GM18499 (cell line): ENCODE results near the gene ADGRF3.
"Not testable (repeated sequence)": the region's sequence is repeated elsewhere in the genome, so short reads cannot be mapped to it uniquely, and the experiment has no call there.

Experiments
- ATAC-seq: cut with Tn5 transposase; IDR thresholded peaks from one replicate; pipeline ENCODE4 v1.9.1; 2021; ENCODE audit warnings: moderate number of reproducible peaks; ENCODE audit not compliant: insufficient read depth, unreplicated experiment

Gene ADGRF3, protein sequence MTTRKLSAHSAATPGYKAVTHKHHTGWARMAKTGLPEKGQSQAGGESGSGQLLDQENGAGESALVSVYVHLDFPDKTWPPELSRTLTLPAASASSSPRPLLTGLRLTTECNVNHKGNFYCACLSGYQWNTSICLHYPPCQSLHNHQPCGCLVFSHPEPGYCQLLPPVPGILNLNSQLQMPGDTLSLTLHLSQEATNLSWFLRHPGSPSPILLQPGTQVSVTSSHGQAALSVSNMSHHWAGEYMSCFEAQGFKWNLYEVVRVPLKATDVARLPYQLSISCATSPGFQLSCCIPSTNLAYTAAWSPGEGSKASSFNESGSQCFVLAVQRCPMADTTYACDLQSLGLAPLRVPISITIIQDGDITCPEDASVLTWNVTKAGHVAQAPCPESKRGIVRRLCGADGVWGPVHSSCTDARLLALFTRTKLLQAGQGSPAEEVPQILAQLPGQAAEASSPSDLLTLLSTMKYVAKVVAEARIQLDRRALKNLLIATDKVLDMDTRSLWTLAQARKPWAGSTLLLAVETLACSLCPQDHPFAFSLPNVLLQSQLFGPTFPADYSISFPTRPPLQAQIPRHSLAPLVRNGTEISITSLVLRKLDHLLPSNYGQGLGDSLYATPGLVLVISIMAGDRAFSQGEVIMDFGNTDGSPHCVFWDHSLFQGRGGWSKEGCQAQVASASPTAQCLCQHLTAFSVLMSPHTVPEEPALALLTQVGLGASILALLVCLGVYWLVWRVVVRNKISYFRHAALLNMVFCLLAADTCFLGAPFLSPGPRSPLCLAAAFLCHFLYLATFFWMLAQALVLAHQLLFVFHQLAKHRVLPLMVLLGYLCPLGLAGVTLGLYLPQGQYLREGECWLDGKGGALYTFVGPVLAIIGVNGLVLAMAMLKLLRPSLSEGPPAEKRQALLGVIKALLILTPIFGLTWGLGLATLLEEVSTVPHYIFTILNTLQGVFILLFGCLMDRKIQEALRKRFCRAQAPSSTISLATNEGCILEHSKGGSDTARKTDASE

DNA sequence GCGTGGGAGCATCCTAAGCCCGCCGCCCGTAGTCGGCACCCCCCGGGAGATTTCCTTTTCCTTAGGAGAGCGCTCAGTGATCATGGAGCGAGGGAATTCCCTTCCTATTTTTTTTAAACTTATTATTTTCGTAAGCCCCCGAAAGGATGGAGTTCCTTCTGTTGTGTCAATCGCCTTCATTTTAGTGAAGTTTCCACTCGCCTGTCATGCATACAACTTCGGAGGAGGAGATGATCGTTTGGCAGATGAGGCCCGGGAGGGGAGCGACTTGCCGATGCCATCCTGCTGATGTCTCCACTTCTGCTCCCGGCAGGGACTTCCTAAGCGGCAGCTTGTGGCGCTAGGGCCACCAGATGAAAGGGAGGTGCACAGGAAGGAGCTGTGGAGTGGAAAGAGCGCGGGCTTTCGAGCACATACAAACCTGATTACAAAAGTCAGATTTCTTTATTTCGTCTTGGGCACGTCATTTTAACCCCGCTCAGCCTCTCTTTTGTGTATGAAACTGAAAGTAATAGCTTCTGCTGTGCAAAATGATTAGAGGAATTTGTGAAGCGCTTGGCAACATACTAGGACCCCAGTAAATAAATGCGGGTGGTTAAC lies at the start of gene ADGRF3:
ADGRF3 (minus strand) TSS at position 336 of the 600 bp plus-strand sequence. CDS start 555 bp downstream, outside the sequence.
- ATAC-seq: no peak

DNA sequence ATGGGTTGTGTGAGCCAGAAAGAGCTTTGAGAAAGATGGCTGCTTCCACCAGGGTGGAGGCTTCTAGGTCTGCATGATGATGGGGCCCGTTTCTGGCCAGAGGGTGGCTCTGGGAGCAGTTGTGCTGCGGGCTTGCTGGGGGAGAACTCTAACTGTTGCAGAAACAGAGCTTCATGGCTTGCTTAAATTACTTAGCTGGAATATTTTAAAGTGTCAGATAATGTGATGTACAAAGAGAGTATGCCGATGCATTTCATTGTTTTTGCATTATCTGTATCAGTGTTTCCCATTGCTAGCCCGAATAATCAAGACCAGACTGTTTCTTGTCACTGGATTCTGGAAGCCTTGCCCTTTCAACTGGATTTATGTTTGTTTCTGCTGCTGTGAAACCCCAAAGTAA lies 48.8 kb upstream of the ADGRF3 start:
- no peak for ATAC-seq

DNA sequence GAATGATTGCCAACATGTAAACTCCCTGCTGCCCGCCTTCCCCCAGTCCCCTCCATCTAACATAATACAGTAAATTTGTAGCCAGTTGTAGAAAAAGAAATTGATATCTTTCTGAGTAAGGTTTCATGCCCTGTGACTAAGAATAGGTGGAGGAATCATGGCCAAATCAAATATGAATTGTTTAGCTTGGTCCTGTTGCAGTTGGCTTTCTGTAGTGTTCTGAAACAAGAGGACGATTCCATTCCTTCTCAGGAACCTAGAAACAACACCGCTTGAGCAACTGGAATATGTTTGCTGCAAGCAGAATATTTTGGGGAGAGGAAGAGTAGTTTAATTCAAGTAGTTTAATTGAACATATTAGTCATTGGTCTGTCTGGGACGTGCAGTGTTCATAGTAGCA lies 48.1 kb upstream of the ADGRF3 start:
- no peak for ATAC-seq

DNA sequence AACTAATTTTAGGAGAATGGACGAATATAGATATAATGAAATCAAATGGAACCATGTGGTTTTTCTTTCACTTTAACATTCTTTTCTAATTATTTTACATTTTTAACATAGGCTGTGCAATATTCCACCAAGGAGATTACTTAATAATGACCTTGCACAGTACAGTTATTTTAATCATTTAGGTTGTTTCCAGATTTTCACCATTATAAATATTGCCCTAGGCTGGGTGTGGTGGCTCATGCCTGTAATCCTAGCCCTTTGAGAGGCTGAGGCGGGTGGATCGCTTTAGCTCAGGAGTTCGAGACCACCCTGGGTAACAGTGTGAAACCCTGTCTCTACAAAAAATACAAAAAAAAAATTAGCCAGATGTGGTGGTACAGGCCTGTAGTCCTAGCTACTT lies 40.6 kb upstream of the ADGRF3 start:
- ATAC-seq: no peak

DNA sequence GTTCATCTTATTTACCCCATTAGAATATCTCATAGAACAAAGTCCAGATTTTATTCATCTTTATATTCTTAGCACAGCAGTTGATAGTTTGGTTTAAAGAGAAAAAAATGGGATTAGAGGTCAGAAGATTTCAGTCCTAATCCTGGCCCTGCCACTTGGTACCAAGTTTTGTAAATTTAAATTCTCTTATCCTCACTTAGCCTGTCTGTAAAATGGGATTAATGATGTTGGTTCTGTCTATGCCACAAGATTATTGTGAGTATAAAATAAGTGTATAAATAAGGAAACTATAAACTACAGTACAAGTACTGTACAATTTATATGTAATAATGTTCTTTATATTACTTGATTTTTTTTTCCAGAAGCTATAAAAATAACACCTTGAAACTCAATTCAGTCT lies 38.0 kb upstream of the ADGRF3 start:
- ATAC-seq: no peak

DNA sequence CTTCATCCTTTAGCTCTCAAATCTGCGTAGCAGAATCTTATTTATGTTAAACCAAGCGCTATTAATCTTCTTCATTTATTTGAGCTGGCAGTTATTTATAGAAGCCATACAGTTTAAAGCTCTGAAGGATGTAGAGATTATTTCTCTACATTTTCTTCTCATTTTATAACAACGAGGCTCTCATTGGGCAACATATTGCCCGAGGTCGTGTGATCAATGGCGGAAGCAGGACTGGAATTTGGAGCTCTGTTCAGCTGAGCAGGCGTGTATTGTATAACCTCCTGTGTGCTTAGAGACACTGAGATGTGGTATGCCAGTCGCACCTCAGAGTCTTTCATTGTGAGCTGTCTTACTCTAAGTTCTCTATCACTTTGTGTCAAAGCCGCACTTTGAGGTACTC lies 37.6 kb upstream of the ADGRF3 start:
- ATAC-seq: no peak

DNA sequence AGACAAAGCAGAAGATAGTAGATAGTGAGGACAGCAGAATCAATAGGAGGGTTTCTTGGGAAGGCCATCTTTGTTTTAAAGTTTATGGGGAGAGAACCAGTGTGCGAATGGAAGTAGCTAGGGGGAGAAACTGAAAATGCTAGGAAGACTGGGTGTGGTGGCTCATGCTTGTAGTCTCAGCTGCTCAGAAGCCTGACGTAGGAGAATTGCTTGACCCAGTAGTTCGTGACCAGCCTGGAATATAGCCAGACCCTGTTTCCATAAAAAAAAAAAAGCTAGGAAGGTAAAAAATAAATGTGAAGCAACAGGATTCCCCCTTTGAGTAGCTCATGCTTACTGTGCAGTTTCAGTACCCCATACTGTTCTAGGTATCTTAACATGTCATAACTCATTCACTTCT lies 36.0 kb upstream of the ADGRF3 start:
- no peak for ATAC-seq

DNA sequence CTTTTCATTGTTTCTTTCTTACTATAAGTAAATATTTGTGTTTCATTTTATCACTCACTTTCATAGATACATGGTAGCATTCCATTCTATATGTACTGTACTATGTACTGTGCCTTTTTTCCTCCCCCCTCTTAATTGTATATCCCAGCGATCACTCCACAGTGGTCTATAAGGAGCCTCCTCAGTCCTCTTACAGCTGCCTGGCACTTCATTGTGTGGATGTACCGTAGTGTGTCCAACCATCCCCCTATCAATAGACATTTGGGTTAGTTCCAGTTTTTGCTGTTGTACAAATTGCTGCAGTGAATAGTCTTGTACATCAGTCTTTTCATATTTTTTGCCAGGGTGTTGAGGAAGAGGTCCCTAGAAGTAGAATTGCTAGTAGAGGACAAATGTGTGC lies 33.7 kb upstream of the ADGRF3 start:
- no peak for ATAC-seq

DNA sequence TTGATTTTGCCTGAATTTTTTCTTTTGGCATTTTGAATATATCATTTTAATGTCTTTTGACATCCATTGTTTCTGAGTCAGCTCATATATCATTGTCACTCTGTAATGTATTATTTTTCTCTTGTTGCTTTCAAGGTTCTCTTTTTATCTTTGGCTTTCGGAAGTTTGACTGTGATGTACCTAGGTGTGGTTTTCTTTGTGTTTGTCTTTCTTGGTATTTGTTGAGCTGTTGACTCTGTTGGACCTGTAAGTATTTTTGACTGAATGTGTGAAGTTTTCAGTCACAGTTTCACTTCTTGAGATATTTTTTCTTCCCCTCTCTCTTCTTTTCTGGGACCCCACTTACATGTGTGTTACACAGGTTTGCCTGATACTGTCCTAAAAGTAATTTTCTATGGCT lies 30.2 kb upstream of the ADGRF3 start:
- no peak for ATAC-seq

DNA sequence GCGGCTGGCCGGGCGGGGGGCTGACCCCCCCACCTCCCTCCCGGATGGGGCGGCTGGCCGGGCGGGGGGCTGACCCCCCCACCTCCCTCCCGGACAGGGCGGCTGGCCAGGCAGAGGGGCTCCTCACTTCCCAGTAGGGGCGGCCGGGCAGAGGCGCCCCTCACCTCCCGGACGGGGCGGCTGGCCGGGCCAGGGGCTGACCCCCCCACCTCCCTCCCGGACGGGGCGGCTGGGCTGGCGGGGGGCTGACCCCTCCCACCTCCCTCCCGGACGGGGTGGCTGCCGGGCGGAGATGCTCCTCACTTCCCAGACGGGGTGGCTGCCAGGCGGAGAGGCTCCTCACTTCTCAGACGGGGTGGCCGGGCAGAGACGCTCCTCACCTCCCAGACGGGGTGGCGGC lies 24.3 kb upstream of the ADGRF3 start:
- not testable (repeated sequence) for ATAC-seq

DNA sequence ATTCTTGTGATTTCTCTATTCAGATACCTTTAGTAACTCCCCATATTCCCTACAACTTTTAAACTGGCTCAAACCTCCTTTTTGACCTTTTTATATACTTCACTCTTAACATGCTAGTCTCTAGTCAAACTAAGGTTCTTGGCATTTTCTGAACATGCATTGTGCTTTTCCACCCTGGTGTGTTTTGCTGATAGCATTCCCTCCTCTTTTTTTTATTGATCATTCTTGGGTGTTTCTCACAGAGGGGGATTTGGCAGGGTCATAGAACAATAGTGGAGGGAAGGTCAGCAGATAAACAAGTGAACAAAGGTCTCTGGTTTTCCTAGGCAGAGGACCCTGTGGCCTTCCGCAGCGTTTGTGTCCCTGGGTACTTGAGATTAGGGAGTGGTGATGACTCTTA lies 23.1 kb upstream of the ADGRF3 start:
- ATAC-seq: not testable (repeated sequence)

DNA sequence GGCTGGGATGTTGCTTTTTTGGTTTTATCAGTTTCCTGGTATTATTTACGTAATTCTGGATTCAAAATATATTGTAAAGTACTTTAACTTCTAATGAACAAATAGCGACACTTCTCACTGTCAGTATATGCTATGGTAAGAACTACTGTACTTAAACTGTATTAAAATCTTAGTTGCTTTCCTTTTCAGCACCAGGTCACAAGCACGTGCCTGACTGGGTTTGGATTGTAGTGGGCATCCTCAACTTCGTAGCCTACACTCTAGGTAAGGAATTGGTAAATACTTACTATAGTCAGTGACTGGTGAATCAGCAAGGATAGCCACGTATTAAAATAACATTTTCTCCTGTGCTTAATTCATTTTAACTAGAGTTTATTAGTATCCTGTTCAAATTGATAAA lies 20.4 kb upstream of the ADGRF3 start:
- ATAC-seq: no peak

DNA sequence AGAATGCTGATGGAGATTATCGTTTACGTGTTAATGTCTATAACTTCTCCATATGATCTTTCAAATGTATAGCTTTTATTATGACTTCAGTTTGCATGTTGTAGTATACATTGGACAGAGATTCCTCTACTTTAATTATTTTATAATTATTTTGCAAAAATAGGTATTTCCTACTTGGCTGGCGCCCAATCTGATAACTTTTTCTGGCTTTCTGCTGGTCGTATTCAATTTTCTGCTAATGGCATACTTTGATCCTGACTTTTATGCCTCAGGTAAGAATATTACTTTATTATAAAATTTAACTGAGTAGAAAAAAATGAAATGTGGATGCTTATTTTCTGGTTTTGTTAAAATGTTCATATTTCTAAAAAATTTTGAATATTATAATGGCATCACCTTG lies 18.1 kb upstream of the ADGRF3 start:
- no peak for ATAC-seq

DNA sequence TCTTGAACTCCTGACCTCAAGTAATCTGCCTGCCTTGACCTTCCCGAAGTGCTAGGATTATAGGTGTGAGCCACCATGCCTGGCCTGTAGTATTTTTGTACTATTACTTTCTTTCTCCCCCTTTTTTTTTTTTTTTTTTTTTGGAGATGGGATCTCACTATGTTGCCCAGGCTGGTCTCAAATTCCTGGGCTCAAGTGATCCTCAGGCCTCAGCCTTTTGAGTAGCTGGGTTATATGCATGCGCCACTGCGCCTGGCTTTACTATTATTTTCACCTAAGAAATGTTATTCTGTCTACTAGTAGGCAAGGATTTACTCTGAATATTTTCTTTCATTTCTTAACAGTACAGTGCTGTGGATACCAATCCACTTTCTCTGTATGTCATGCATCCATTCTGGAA lies 17.4 kb upstream of the ADGRF3 start:
- ATAC-seq: no peak

DNA sequence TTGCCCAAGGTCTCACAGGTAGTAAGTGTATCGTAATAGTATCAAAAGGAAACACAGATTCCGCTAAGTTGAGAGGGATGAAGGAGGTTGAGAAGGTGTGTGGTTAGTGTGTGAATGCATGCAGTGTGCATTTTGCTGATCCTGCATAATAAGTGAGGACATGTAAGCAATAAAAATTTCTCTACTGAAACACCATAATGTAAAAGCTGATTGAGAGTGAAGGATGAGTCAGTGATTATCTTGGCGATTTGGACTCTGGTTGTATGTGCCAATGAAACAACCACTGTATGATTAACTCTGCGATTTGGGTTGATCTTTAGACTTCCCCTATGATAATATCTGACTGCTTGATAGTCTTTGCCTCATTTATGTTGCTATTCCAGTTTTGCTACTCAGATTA lies 16.7 kb upstream of the ADGRF3 start:
- no peak for ATAC-seq

DNA sequence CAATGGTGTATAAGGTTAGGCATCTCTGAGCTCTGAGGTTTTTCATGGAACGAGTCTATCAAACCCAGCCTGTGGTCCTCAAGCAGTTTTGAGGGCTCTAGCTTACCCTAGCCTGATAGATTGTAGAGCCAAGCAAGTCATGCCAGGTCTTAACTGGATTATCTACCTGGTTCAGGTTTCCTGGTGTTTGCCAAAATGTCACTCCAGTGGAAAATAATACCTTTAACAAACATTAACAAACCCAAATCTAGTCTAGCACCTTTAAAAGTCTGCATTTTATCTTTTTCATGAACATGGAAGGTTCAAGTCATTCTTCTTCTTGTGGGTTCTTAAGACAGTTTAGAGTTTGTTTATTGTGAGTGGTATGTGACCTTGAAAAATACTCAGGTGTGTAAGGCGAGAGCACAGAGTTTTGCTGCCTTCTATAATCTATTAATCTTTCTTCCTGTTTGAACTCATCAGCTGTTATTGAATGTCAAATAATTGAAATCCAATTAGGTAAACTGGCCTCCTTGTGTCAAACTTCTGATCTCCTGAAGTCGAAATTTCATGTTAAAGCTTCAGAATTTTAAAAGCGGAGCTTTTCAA lies 13.4 kb upstream of the ADGRF3 start:
- no peak for ATAC-seq

DNA sequence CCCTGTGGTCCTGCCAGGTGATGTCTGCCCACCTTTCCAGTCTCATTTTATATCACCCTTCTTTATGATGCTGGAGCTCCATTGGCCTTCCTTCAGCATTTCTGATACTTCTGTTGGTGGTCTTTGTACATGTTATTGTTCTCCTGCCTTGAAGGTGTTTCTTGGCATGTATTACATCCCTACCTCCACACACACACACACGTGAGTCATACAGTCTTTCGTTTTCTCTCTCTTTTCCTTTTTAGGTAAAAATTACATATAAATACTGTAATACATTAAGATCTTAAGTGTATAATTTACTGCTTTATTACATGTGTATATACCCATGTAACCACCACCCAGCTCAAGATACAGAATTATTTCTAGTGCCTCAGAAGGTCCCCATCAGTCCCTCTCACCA lies 10.2 kb upstream of the ADGRF3 start:
- ATAC-seq: no peak

DNA sequence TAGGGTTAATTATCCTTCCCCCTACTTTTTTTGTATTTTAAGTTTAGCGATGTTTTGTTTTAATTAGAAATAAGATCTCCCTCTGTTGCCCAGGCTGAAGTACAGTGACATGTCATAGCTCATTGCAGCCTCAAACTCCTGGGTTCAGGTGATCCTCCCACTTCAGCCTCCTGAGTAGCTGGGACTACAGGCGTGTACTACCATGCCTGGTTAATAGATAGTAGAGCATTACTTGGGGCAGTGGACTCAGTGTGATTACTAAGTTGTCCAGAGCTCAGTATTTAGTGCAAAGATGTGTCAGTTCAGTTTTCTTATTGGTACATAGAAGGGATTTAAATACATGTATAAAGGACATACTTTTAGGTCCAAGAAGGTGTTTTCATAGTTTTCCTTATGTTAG lies 9.5 kb upstream of the ADGRF3 start:
- ATAC-seq: no peak

DNA sequence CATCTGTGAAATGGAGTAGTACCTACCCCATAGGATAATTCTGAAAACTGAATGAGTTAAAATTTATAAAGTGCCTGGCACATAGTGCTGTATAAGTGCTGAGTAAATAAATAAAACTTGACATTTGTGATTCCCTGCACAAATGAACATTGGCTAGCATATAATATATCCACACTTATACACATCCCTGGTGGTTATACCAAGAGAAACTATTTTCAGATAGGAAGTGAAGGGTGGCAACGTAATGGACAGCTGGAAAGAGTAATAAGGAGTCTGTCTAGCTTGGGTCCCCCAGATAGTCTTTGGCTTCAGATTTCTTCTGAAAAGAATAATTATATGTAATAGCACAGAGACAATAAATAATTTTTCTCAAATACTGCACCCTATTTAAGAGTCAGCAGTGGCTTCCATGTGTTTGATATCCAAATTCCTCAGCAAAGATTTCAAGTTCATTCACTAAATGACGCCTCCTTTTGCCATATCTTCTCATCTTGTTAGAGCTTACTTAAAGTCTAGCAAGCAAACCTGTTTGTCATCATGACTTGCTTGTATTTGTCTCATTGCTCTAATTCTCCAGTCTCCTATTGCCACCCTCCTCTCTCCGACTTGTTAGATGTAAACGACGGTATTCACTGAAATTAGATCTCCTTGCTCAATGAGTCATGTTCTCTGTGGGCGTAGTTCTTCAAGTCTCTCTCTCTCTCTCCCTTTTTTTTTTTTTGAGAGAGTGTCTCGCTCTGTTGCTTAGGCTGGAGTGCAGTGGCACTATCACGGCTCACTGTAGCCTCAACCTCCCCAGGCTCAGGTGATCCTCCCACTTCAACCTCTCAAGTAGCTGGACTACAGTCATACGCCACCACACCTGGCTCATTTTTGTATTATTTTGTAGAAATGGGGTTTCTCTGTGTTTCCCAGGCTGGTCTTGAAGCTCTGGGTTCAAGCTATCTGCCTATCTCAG lies 8.7 kb upstream of the ADGRF3 start:
- ATAC-seq: no peak
